NCI-H1092 treated with DMSO at 0.1 percent for 48 hours (cell line): ENCODE data around the gene CCL27.

Experiments used
- DNase-seq: peaks from one replicate; lab custom pipeline; 2025; lab: John Stamatoyannopoulos, UW

CCL27 gene

GRCh38 chr9:34684816-34685215, 22.4 kb upstream of the CCL27 start:
- no peak for DNase-seq

- DNase-seq = no peak
These were observed 21.7 kb upstream of the CCL27 start for GRCh38 chr9:34684145-34684544.

GRCh38 chr9:34675869-34676268, 13.4 kb upstream of the CCL27 start:
- DNase-seq = no peak

DNA sequence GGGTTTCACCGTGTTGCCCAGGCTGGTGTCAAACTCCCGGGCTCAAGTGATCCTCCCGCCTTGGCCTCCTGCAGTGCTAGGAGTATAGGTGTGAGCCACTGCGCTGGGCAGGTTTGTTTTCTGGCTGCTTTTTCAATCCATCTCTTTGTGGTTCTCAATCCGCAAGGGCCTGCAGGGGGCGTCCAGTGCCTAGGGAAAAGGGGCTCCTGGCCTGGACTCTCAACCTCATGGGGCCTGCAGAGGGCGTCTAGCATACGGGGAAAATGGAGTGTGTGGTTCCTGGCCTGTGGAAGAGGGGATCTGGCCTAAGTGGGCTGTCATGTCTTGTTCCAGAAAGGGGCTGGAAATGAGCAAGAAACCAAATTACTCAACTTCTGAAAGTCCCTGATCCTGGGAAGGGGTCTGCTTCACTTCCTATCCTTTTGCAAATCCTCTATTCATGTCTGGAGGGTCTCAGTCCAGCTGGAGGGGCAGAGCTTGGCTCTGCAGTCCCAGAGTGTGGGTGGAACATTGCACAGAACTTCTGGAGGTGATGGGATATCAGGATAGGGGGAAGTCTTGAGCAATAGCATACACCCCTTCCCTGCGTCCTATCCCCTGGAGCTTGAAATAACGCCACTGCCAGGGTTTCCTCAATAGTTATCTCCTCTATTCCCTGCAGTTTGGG, 12.7 kb upstream of the CCL27 start:
- peak; percentile 92 for DNase-seq

DNA sequence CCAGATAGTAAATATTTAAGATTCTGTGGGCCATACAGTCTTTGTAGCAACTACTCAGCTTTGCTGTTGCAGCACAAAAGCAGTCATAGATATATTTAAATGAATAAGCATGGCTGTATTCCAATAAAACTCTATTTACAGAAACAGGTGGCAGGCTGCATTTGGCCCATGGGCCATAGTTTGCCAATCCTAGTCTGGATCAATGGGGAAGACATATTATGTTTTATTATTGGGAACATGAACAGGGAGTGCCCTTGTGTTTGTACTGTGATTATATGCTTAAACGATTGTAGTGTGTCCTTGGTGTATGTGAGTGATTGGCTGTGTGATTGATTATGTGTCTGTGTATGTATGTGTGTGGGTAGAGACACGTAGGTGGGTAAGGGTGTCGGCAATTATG, 12.0 kb upstream of the CCL27 start:
- no peak for DNase-seq

DNA sequence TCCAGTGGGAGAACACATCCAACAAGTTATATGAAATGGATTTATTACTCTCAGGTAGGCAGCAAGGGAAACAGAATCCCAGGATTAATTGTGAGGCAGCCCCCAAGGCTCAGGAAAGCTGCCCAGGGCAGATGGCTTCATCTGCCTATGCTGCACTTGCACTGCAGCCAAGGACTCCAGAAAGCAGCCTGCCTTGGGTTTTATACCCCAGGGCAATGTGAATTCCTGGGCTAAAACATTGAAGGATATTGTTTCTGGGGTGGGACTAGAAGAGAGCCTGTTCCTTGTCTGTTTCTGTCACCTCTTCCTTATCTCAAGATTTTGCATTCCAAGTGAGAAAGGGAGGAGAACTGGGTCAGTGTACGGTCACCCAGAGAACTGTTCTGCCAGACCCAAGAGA, 8.8 kb upstream of the CCL27 start:
- no peak for DNase-seq

- DNase-seq = no peak
These were observed 7.5 kb upstream of the CCL27 start for GRCh38 chr9:34669809-34670562.

DNA sequence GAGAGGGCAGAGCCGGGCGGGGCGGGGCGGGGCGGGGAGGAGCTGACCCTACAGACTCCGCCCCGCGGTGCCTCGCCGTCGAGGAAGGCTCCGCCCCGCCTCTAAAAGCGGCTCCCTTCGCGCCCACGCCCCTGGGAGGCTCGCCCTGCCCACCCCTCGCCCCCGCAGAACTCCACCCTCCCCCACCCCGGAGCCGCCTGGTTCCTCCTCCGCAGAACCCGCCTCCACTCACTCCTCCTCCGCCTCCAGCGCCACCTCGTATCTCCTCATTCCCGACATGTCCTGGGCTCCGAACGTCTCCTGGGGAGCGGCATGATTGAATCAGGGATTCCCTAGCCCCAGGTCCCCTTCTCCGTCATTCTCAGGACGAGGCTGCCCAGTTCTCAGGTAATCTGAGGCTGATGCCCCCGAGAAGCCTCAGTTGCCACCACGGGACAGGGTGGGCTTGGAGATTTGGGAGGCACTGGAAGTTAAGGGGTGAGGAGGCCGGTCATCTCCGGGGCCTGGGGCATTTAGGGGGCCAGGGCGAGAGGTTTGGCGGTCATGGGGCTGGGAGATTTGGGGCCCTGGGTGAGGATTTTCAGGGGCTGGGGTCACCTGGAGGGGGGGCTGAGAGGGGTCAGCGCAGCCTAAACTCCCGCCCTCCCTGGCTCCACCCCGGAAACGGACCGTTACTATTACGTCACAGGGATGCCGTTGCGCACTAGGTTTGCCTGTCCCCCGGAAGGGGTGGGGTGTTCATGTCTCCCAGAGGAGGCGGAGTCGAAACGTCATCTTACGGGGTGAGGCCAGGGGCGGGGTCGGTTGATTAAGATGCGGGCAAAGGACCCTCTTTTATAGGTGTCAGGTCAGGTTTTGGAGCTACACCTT, 3.2 kb upstream of the CCL27 start:
- DNase-seq = peak; percentile 96

GRCh38 chr9:34665067-34665380, 2.6 kb upstream of the CCL27 start:
- no peak for DNase-seq

GRCh38 chr9:34664281-34665066, 2.0 kb upstream of the CCL27 start:
- DNase-seq = peak; percentile 16

- DNase-seq = no peak
These were observed 797 bp upstream of the CCL27 start for GRCh38 chr9:34663303-34663605.

DNA sequence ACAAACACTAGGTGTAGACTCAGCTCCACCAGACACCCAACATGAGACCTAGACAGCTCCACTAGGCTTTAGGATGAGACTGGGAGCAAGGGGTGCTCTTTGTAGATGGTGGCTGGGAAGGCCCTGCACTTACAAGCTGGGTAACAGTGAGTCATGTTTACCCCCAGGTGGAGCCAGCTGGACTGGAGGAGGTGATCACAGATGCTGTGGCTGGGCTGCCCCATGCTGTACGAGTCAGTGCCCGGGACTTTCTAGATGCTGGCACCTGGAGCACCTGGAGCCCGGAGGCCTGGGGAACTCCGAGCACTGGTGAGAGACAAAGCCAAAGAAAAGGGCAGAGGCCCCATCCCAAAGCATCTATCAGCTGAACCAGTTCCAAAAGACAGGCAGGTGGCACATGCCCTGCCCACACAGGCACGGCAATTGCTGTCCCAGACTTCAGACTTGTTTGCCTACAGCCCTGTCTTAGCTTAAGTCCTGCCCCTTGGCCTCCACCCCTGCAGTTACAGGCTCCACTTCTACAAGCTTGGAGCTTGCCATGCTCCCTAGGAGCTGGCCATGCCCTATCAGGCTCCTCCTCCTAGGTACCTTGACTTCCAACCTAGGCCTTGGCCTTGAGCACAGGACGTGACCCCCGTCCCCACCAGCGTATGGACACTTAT, 2.7 kb downstream of the CCL27 start:
- no peak for DNase-seq

GRCh38 chr9:34658461-34658860, 4.0 kb downstream of the CCL27 start:
- DNase-seq = no peak

GRCh38 chr9:34656992-34657391, 5.5 kb downstream of the CCL27 start:
- no peak for DNase-seq

- no peak for DNase-seq
These were observed 7.1 kb downstream of the CCL27 start for GRCh38 chr9:34655394-34655793.

GRCh38 chr9:34654323-34655051, 8.0 kb downstream of the CCL27 start:
- peak; percentile 96 for DNase-seq

DNA sequence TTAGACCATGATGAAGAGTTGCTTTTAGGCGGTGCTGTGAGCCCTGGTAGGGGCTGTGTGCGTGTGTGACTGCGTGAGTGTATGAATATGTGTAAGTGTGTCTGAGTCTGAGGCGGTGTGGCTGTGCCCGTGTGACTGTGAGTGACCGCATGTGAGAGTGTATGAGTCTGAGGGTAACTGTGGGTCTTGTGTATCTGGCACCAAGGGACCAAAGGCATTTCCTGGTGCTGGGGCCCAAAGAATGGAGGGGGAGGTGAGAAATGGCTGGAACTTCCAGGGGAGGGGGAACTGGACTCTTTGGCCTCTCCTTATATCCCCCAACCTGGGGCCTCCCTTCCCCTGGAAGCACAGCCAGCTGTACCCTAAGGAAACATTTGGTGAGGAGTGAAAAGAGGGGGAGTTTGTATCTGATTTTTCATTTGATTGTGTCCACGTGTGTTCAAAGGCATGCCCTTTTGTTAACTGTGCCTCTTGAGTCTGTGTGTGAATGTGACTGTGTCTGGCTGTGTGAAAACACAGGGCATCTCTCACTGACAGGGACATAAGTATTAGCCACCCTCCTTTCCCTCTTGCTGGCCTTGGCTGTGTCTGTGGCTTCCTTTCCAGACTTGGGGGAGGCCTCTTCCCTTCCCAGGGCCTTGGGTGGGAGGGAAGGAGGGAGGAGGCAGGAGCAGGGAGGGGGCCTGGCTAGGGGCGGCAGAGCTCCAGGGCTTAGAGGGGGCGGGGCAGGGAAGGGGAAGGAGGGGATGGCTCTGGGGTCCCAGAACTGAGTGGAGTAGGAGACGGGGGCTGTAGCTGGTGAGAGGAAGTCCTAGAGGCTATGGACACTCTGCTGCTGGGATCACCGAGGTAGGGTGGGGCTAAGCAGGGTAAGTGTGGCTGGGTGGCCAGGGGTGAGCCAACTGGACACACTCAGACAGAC, 9.0 kb downstream of the CCL27 start:
- peak; percentile 38 for DNase-seq

DNA sequence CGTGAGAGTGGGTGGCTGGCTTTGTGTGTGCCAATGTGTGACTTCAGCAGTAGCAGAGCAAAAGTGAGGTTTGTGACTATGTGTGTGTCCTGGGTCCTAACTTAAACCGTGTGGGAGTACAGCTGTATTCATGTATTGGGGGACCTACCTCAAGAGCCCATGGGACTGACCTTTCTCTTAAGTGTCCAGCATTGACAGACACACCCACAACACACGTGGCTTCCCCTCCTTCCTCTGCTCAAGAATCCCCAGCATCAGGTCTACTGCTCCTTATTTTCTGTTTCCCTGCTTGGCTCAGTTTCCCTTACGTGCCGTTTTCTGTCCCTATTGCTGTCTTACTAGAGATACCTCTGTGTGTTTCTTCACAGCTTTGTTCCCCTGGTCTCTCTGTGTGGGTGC, 9.9 kb downstream of the CCL27 start:
- no peak for DNase-seq

DNA sequence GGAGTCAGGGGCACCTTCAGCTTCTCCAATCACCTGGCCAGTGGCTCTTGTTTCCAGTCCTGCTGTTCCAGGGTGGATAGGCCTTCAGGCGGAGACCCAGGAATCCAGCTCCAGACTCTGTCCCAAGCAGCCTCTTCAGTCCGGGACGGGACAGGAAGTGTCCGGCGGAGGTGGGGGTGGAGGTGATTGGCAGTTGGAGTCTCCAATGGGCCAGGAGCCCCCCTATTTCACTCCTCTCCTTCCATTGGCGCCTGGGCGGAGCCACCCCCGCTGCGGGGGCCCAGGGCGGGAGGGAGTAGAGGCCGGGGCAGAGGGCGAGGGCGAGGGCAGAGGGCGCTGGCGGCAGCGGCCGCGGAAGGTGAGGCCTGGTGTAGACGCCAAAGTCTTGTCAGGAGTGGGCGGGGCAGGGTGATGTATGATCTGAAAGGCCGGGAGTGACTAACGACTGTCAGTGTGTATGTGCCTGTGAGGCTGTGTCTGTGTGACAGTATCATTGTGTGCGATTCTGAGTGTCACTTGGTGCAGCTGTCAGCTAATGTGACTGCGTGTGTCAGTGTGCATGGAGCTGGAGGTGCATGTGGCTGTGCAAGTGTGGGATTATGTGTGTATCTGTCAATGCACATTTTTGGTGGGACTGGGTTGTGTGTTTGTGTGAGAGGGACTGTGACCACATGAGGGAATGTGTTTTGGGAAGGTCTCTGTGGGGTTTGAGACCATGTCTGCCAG, 10.4 kb downstream of the CCL27 start, which contains the start of gene IL11RA:
IL11RA (plus strand) TSS at position 310 of the 726 bp plus-strand sequence. CDS start 3,033 bp downstream, outside the sequence.
- DNase-seq = no peak
